ENCODE data around the gene HSPA6.

GRCh38 chr1:161501234-161501633 is 23.1 kb upstream of the HSPA6 start:
- TF ChIP-seq POLR2AphosphoS5 (IDR thresholded peaks at IDR 0.05; ENCODE audit: low read depth, low read length): no peak
- TF ChIP-seq REST (IDR thresholded peaks at IDR 0.05; ENCODE audit: insufficient read depth in 1 of 2, low read depth in 2 of 2, low read length in 2 of 2): no peak
- TF ChIP-seq TAF1 (IDR thresholded peaks at IDR 0.05; ENCODE audit: borderline replicate concordance, insufficient read depth, low read length): no peak
- no peak for TF ChIP-seq SIN3A (IDR thresholded peaks at IDR 0.05; ENCODE audit: borderline replicate concordance, insufficient read depth, low read length)
